Smooth muscle cell (in vitro differentiated cells): ENCODE data around the gene BCAN. TPM values are rescaled to one million over a fixed set of nuclear protein-coding genes. Genes with fewer than 3 reads are reported as not detected.

Source experiments
- DNase-seq: peaks from one replicate; lab custom pipeline; 2025; ENCODE audit not compliant: unreplicated experiment; lab: John Stamatoyannopoulos, UW
- H2AFZ ChIP-seq: fragments of 200-600 bp; sonication (generic); 2 replicates; pipeline ENCODE4 v1.6.0; 2016; ENCODE audit warnings: antibody characterized with exemption, low read depth, mild to moderate bottlenecking
- H3F3A ChIP-seq: fragments of 200-600 bp; sonication (generic); 2 replicates; pipeline ENCODE4 v1.6.0; 2017; ENCODE audit warnings: antibody characterized with exemption, low read depth
- H3K27ac ChIP-seq: fragments of 200-600 bp; sonication (generic); 2 replicates; pipeline ENCODE4 v1.5.1; 2016; ENCODE audit warnings: low read depth, mild to moderate bottlenecking
- H3K27me3 ChIP-seq: fragments of 200-600 bp; sonication (generic); 2 replicates; pipeline ENCODE4 v1.6.1; 2016; ENCODE audit warnings: low read depth, mild to moderate bottlenecking
- H3K36me3 ChIP-seq: fragments of 200-600 bp; sonication (generic); 2 replicates; pipeline ENCODE4 v1.5.1; 2016; ENCODE audit warnings: low read depth
- H3K4me1 ChIP-seq: fragments of 200-600 bp; sonication (generic); 2 replicates; pipeline ENCODE4 v1.5.1; 2016; ENCODE audit warnings: low read depth
- H3K4me2 ChIP-seq: fragments of 200-600 bp; sonication (generic); 2 replicates; pipeline ENCODE4 v1.6.0; 2016; ENCODE audit warnings: mild to moderate bottlenecking
- H3K4me3 ChIP-seq: fragments of 200-600 bp; sonication (generic); 2 replicates; pipeline ENCODE4 v1.5.1; 2016; ENCODE audit warnings: mild to moderate bottlenecking
- H3K79me2 ChIP-seq: fragments of 200-600 bp; sonication (generic); 2 replicates; pipeline ENCODE4 v1.6.0; 2016; ENCODE audit warnings: low read depth, mild to moderate bottlenecking
- H3K9ac ChIP-seq: fragments of 200-600 bp; sonication (generic); 2 replicates; pipeline ENCODE4 v1.6.0; 2016; ENCODE audit warnings: low read depth
- H3K9me3 ChIP-seq: fragments of 200-600 bp; sonication (generic); replicated peaks from 2 replicates; pipeline ENCODE4 v1.5.1; 2016; ENCODE audit warnings: low read depth
- H4K20me1 ChIP-seq: fragments of 200-600 bp; sonication (generic); 2 replicates; pipeline ENCODE4 v1.6.0; 2016; ENCODE audit warnings: low read depth
- CTCF ChIP-seq: fragments of 200-600 bp; sonication (generic); IDR thresholded peaks from 2 replicates; pipeline ENCODE4 v1.5.1; 2017; ENCODE audit warnings: borderline replicate concordance, mild to moderate bottlenecking, antibody characterized with exemption; ENCODE audit not compliant: insufficient read depth, poor library complexity, severe bottlenecking
- WGBS: methylation state at CpG from one replicate; pipeline ENCODE4 v1.1.7; 2016; ENCODE audit warnings: low lambda C conversion rate; 5-methylcytosine and 5-hydroxymethylcytosine counted together
- polyA plus RNA-seq: library from polyadenylated mRNA; unstranded; fragments of >200 nt; fragmentation: Nextera tagmentation; extraction: Ambion mirVana; gene quantifications from 2 replicates; pipeline ENCODE4 v1.2.1, GENCODE V29; 2016
- total RNA-seq: library from RNA; depleted of rRNA; stranded (reverse); fragments of >200 nt; gene quantifications from 2 replicates; pipeline ENCODE4 v1.2.3, GENCODE V29; 2014

BCAN gene
- total and polyA plus RNA-seq, 2 experiments from 2014 or later, result 0.79 TPM; not detected in 1

DNA sequence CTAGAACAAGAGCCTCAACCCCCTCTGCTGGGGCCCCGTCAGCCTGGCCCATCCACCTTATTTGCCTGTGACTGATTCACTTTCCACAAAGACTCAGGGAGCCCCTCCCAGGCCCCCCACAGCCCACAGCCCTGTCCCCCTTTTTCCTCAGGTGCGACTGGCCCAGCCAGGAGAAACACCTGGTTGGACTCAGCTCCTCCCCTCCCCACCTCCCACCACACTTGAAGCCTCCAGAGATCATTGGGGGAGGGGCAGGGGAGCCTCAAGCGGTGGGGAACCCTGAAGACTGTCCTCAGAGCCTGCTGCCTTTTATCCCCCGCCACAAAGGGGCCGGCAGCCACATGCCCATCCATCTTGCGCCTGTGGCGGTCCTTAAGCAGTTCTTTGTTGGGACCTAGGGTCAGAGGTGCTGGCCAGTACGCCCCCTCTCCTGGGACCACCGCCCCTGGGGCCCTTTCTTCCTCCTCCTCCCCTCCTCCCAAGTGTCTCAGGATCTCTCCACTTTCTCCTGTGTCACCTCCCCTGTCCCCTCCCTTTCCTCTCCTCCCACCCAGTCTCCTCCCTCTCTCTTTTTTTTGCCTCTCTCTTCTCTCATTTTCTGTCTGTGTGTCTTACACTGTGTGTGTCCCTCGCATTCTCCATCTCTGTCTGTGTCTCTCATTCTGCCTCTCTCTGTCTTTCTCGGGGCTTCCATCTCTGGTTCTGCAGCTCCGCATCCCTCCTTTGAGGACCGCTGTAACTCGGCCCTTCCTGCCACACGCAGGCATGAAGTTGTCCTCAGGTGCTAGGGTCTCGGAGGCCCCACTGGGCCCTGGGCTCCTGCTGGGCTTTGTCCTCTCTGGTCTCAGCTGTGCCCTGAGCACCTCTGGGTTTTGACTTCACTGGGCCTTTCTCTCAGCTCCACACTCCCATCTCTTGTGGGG lies 51.3 kb downstream of the BCAN start:
- no peak overlapping the region for H3K4me3 ChIP-seq
- no peak overlapping the region for H3K9ac ChIP-seq
- H3K27me3 ChIP-seq, result no peaks in the 10 kb centered on the region
- DNase-seq, result no peak
- peaks cover 46% of the 10 kb centered on the region for H3K4me1 ChIP-seq
- peak overlapping the region; percentile 56 for H3K4me2 ChIP-seq
- H3K9me3 ChIP-seq, result no peaks in the 10 kb centered on the region
- H4K20me1 ChIP-seq, result no peaks in the 10 kb centered on the region
- no peak for TF ChIP-seq CTCF
- H3K27ac ChIP-seq, result no peak overlapping the region
- H2AFZ ChIP-seq, result peak overlapping the region; percentile 7
- 30% methylated on average over 14 of the region's 16 CpGs for WGBS
- no peaks in the 10 kb centered on the region for H3K36me3 ChIP-seq
- H3F3A ChIP-seq, result peaks cover 15% of the 10 kb centered on the region
- no peaks in the 10 kb centered on the region for H3K79me2 ChIP-seq

DNA sequence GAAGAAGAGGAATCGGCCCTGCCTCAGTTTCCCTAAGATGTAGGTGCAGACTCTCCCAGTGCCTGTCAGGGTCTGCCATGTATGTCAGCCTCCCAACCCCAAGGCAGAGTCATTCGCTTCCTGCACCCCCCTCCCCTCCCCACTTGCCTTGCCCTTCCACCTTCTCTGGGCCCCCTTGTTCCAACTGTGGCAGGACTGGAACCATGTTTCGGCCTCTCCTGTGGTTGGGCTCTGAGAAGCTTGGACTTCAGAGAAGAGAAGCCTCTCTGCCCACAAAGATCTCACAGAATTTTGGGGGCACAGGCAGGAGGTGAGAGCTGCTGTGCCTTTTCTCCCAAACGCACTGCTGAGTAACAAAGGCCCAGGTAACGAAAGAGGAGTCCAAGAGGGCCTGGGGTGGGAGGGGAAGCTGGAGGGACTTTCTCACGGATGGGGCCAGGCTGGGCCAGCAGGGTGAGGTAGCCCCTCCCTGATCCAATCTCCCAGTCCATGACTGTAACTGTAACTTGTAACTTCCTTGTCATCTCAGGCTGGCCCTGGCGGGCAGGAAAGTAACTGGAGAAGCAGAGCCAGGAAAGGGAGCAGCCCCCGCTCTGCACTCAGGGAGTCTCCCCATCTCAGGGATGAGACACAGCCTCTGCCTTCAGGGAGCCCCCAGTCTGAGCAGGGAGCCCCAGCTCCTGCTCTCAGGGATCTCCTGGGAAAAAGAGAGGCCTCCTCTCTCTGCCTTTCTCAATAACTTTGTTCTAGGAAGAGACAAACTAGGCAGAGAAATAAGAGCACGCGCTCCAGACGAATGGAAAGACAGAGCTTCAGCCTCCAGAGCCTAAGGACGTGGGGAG lies 52.2 kb downstream of the BCAN start:
- H3K36me3 ChIP-seq, result no peaks in the 10 kb centered on the region
- peak overlapping the region; percentile 38 for H3K4me2 ChIP-seq
- peak overlapping the region; percentile 41 for H3K27ac ChIP-seq
- H3K9ac ChIP-seq, result no peak overlapping the region
- H4K20me1 ChIP-seq, result no peaks in the 10 kb centered on the region
- H2AFZ ChIP-seq, result peak overlapping the region; percentile 58
- H3K4me1 ChIP-seq, result peaks cover 46% of the 10 kb centered on the region
- no peak overlapping the region for H3K4me3 ChIP-seq
- peaks cover 16% of the 10 kb centered on the region for H3F3A ChIP-seq
- H3K9me3 ChIP-seq, result no peaks in the 10 kb centered on the region
- no peak for TF ChIP-seq CTCF
- H3K79me2 ChIP-seq, result no peaks in the 10 kb centered on the region
- no peak for DNase-seq
- no peaks in the 10 kb centered on the region for H3K27me3 ChIP-seq
- 39% methylated on average over 12 of the region's 12 CpGs for WGBS

DNA sequence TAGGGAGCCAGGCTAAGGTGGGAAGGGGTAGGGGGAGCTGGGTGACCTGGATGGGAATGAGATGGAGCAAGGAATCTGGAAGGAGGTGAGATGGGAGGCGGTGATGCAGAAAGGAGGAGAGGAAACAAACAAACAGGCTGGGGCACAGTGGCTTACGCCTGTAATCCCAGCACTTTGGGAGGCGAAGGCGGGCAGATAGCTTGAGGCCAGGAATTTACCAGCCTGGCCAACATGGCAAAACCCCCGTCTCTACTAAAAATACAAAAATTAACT lies 52.7 kb downstream of the BCAN start:
- H2AFZ ChIP-seq, result peak overlapping the region; percentile 58
- H3K27ac ChIP-seq, result peak overlapping the region; percentile 41
- DNase-seq, result no peak
- no peak overlapping the region for H3K4me3 ChIP-seq
- H4K20me1 ChIP-seq, result no peaks in the 10 kb centered on the region
- H3K79me2 ChIP-seq, result no peaks in the 10 kb centered on the region
- no peaks in the 10 kb centered on the region for H3K36me3 ChIP-seq
- H3K9me3 ChIP-seq, result no peaks in the 10 kb centered on the region
- peak overlapping the region; percentile 38 for H3K4me2 ChIP-seq
- 64% methylated on average over 5 of the region's 5 CpGs for WGBS
- no peaks in the 10 kb centered on the region for H3K27me3 ChIP-seq
- peaks cover 16% of the 10 kb centered on the region for H3F3A ChIP-seq
- H3K4me1 ChIP-seq, result peaks cover 45% of the 10 kb centered on the region
- no peak overlapping the region for H3K9ac ChIP-seq
- TF ChIP-seq CTCF, result no peak
